Panc1 (cell line): ENCODE data around the gene PARP4. TPM values are rescaled to one million over a fixed set of nuclear protein-coding genes. Genes with fewer than 3 reads are reported as not detected.
"Not testable (repeated sequence)": the region's sequence is repeated elsewhere in the genome, so short reads cannot be mapped to it uniquely, and the experiment has no call there.

Source experiments
- ATAC-seq: fragments of 200-7000 bp; cut with Tn5 transposase; 2 replicates; pipeline ENCODE4 v1.9.1; 2020; ENCODE audit warnings: mild to moderate bottlenecking, moderate library complexity
- BruUV-seq: library from RNA; stranded (reverse); fragments of 400-500 nt; replicated peaks from 2 replicates; lab custom pipeline; 2021; lab: Mats Ljungman, UMichigan
- CTCF ChIA-PET: fragments of 300-600 bp; sonication (Branson Sonifier 250); formaldehyde crosslinking; loops from one replicate; lab custom pipeline; 2022; ENCODE audit warnings: antibody characterized with exemption; lab: Charles Lee
- POLR2A ChIA-PET: fragments of 300-600 bp; sonication (Branson Sonifier 250); formaldehyde crosslinking; loops from one replicate; lab custom pipeline; 2022; ENCODE audit warnings: antibody characterized with exemption; lab: Charles Lee
- DNase-seq: peaks from one replicate; pipeline ENCODE4 v3.0.0-alpha.2; 2010; ENCODE audit warnings: low read depth, low spot score
- H3K27ac ChIP-seq: 2 replicates; pipeline ENCODE4 v1.5.1; 2011; ENCODE audit warnings: mild to moderate bottlenecking, low read length, inconsistent platforms
- H3K27me3 ChIP-seq: fragments of 200-500 bp; sonication (Bioruptor generic); 2 replicates; pipeline ENCODE4 v1.6.0; 2014; ENCODE audit warnings: low read length, inconsistent platforms; ENCODE audit not compliant: control insufficient read depth, insufficient read depth
- H3K36me3 ChIP-seq: fragments of 200-500 bp; sonication (Bioruptor generic); 2 replicates; pipeline ENCODE4 v1.5.1; 2014; ENCODE audit warnings: inconsistent platforms, mild to moderate bottlenecking, low read length, moderate library complexity; ENCODE audit not compliant: control insufficient read depth, insufficient read depth
- H3K4me1 ChIP-seq: 2 replicates; pipeline ENCODE4 v1.5.1; 2011; ENCODE audit warnings: inconsistent platforms, mild to moderate bottlenecking, low read length, moderate library complexity; ENCODE audit not compliant: control insufficient read depth, insufficient read depth
- H3K4me3 ChIP-seq, 2 experiments: 2 replicates each; pipeline ENCODE4 v1.5.1; 2011 to 2012; ENCODE audit warnings: low read depth in 2 of 2, low read length in 2 of 2, mild to moderate bottlenecking in 2 of 2, inconsistent platforms in 1 of 2, moderate library complexity in 1 of 2
- H3K9me3 ChIP-seq: fragments of 200-500 bp; sonication (Bioruptor generic); 2 replicates; pipeline ENCODE4 v1.5.1; 2014; ENCODE audit warnings: low read depth, mild to moderate bottlenecking, inconsistent platforms, low read length, moderate library complexity; ENCODE audit not compliant: control insufficient read depth, insufficient read depth
- CTCF ChIP-seq: fragments of 450-650 bp; IDR thresholded peaks from 2 replicates; pipeline ENCODE4 v1.5.1; 2017; ENCODE audit warnings: mild to moderate bottlenecking
- POLR2AphosphoS5 ChIP-seq: IDR thresholded peaks from 2 replicates; pipeline ENCODE4 v1.6.1; 2012; ENCODE audit warnings: mild to moderate bottlenecking, low read depth, low read length, moderate library complexity
- REST ChIP-seq, 2 experiments: IDR thresholded peaks; 2 replicates each; pipeline ENCODE4 v1.6.1; 2011 to 2012; ENCODE audit warnings: low read depth in 2 of 2, control low read depth in 1 of 2, low read length in 1 of 2, mild to moderate bottlenecking in 1 of 2, moderate library complexity in 1 of 2; ENCODE audit not compliant: insufficient read depth in 1 of 2
- SIN3A ChIP-seq: IDR thresholded peaks from 2 replicates; pipeline ENCODE4 v1.6.1; 2012; ENCODE audit warnings: low read depth, mild to moderate bottlenecking, low read length, moderate library complexity, borderline replicate concordance; ENCODE audit not compliant: insufficient read depth
- TCF7L2 ChIP-seq: IDR thresholded peaks from 2 replicates; pipeline ENCODE4 v1.6.1; 2011; ENCODE audit warnings: mild to moderate bottlenecking, low read depth, low read length, inconsistent platforms
- in situ Hi-C: cut with HindIII; loops from 2 replicates; pipeline ENCODE4 v1.10.0; 2016; ENCODE audit warnings: low sequenced_read_pairs, low pct_unique_long_range_greater_than_20kb
- intact Hi-C: fragments of 100-400 bp; cut with micrococcal nuclease; formaldehyde crosslinking; loops from one replicate; pipeline ENCODE4 v1.10.0; 2022; ENCODE audit not compliant: unreplicated experiment
- total RNA-seq: library from RNA; stranded (reverse); gene quantifications from one replicate; pipeline ENCODE4 v1.2.1, GENCODE V29; 2021; ENCODE audit not compliant: unreplicated experiment

Gene PARP4
- total RNA-seq, 1 experiment from 2014 or later = 44.0 TPM

- DNase-seq (no peak), ATAC-seq (no peak)
- intact Hi-C loops (no loop called here), in situ Hi-C loops (no loop called here)
- Histone ChIP-seq H3K4me1 (no peaks in the 10 kb centered on the region), H3K4me3 (no peak overlapping the region), H3K27ac (no peak overlapping the region), H3K27me3 (no peaks in the 10 kb centered on the region), H3K36me3 (peaks cover 2% of the 10 kb centered on the region), H3K9me3 (no peaks in the 10 kb centered on the region)
- TF ChIP-seq TCF7L2 (no peak), REST (IDR thresholded peaks at IDR 0.05; ENCODE audit: insufficient read depth in 1 of 2, low read depth in 2 of 2, low read length in 1 of 2) (no peak), POLR2AphosphoS5 (no peak), CTCF (no peak), SIN3A (no peak)
- CTCF ChIA-PET = no interaction called here
- POLR2A ChIA-PET = no interaction called here
- BruUV-seq = no TSS peak
Observed at GRCh38 chr13:24443366-24443765, 69.2 kb downstream of the PARP4 start.

GRCh38 chr13:24426045-24426444 is 86.5 kb downstream of the PARP4 start:
- H3K4me3 ChIP-seq, H3K27ac ChIP-seq, intact Hi-C loops, in situ Hi-C loops, H3K36me3 ChIP-seq, ATAC-seq, H3K4me1 ChIP-seq, H3K9me3 ChIP-seq, POLR2A ChIA-PET, BruUV-seq, H3K27me3 ChIP-seq, CTCF ChIA-PET, DNase-seq: not testable (repeated sequence)

- CTCF ChIA-PET, ATAC-seq, H3K9me3 ChIP-seq, intact Hi-C loops, BruUV-seq, DNase-seq, H3K36me3 ChIP-seq, H3K27me3 ChIP-seq, POLR2A ChIA-PET, H3K4me3 ChIP-seq, H3K4me1 ChIP-seq, H3K27ac ChIP-seq, in situ Hi-C loops: not testable (repeated sequence)
Observed at GRCh38 chr13:24419668-24420067, 92.9 kb downstream of the PARP4 start.
